ENCODE measurements around the gene LASP1. TPM values are rescaled to one million over a fixed set of nuclear protein-coding genes. Genes with fewer than 3 reads are reported as not detected.

LASP1 gene
- total RNA-seq, 1 donor from 2014 or later, result 146 TPM

DNA sequence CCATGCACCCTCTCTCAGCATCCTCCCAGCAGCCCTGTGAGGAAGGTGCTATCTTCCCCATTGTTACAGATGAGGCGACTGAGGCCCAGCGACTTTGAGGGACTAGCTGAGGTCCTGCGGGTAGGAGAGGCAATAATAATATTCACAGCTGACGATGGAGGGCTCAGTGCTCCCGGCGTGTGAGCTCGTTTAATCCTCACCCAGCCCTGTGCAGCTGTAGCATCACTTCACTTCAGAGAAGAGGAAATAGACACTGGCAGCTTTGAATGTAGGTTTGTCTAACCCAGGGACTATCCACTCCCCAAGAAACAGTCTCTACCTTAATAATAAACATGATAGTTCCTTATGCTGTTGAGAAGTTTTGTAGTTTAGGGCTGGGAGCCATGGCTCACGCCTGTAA, 21.6 kb downstream of the LASP1 start:
- no peak for DNase-seq (ENCODE audit: low spot score)
- Mint-ChIP-seq H3K36me3 (ENCODE audit: low read depth, unreplicated experiment) (peaks cover 22% of the 10 kb centered on the region), H3K27ac (ENCODE audit: unreplicated experiment) (peak overlapping the region; percentile 45), H3K4me1 (ENCODE audit: unreplicated experiment) (peaks cover 11% of the 10 kb centered on the region), H3K9me3 (ENCODE audit: unreplicated experiment) (no peaks in the 10 kb centered on the region), H3K27me3 (ENCODE audit: unreplicated experiment) (peaks cover 6% of the 10 kb centered on the region), H3K4me3 (ENCODE audit: unreplicated experiment) (no peak overlapping the region)
- TF ChIP-seq, protein P1, sequence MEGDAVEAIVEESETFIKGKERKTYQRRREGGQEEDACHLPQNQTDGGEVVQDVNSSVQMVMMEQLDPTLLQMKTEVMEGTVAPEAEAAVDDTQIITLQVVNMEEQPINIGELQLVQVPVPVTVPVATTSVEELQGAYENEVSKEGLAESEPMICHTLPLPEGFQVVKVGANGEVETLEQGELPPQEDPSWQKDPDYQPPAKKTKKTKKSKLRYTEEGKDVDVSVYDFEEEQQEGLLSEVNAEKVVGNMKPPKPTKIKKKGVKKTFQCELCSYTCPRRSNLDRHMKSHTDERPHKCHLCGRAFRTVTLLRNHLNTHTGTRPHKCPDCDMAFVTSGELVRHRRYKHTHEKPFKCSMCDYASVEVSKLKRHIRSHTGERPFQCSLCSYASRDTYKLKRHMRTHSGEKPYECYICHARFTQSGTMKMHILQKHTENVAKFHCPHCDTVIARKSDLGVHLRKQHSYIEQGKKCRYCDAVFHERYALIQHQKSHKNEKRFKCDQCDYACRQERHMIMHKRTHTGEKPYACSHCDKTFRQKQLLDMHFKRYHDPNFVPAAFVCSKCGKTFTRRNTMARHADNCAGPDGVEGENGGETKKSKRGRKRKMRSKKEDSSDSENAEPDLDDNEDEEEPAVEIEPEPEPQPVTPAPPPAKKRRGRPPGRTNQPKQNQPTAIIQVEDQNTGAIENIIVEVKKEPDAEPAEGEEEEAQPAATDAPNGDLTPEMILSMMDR (IDR thresholded peaks at IDR 0.05; ENCODE audit: unreplicated experiment), result no peak

DNA sequence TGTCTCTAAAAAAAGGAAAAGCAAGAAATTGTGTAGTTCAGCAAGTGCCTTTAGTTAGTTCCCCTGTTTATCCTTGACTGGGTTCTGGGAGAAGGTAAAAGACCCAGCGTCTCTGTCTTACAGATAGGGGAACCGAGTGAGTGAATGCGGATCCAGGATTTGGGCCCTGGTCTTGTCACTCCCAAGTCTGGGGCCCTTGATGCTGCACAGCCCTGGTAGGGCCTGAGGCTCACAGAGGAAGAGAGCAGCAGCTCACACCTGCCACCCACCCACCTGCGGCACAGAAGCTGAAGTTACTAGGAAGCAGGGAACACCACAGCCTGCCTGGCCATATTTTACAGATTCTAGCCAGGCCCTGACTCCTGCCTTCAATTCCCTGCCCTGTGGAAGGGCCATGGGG, 22.2 kb downstream of the LASP1 start:
- TF ChIP-seq, protein P1 (IDR thresholded peaks at IDR 0.05; ENCODE audit: unreplicated experiment), result no peak
- H3K9me3 Mint-ChIP-seq (ENCODE audit: unreplicated experiment), result no peaks in the 10 kb centered on the region
- peaks cover 22% of the 10 kb centered on the region for H3K36me3 Mint-ChIP-seq (ENCODE audit: low read depth, unreplicated experiment)
- peaks cover 11% of the 10 kb centered on the region for H3K4me1 Mint-ChIP-seq (ENCODE audit: unreplicated experiment)
- peaks cover 6% of the 10 kb centered on the region for H3K27me3 Mint-ChIP-seq (ENCODE audit: unreplicated experiment)
- peak overlapping the region; percentile 45 for H3K27ac Mint-ChIP-seq (ENCODE audit: unreplicated experiment)
- no peak overlapping the region for H3K4me3 Mint-ChIP-seq (ENCODE audit: unreplicated experiment)
- DNase-seq (ENCODE audit: low spot score), result no peak

DNA sequence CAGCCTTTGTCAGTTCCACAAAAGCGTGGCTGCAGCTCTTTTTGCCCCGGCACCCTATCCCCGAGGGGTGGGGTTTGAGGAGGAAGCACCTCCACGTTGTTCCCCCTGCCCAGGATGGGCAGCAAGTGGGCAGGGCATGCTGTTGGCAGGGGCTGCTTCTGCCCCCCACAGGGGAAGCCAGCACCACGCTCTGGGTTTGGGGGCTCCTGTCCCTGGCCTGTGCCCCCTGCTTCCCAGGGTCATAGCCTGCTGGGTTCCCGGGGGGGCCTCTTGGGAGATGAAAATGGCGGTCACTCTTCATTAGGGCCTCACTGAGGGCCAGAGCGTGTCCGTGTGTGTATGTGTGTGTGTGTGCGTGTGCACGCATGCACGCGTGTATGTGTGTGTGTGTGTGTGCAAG, 22.8 kb downstream of the LASP1 start:
- no peak overlapping the region for H3K27ac Mint-ChIP-seq (ENCODE audit: unreplicated experiment)
- DNase-seq (ENCODE audit: low spot score), result no peak
- H3K4me1 Mint-ChIP-seq (ENCODE audit: unreplicated experiment), result peaks cover 14% of the 10 kb centered on the region
- TF ChIP-seq, protein P1 (IDR thresholded peaks at IDR 0.05; ENCODE audit: unreplicated experiment), result no peak
- peaks cover 24% of the 10 kb centered on the region for H3K36me3 Mint-ChIP-seq (ENCODE audit: low read depth, unreplicated experiment)
- no peaks in the 10 kb centered on the region for H3K9me3 Mint-ChIP-seq (ENCODE audit: unreplicated experiment)
- H3K4me3 Mint-ChIP-seq (ENCODE audit: unreplicated experiment), result no peak overlapping the region
- peaks cover 6% of the 10 kb centered on the region for H3K27me3 Mint-ChIP-seq (ENCODE audit: unreplicated experiment)

DNA sequence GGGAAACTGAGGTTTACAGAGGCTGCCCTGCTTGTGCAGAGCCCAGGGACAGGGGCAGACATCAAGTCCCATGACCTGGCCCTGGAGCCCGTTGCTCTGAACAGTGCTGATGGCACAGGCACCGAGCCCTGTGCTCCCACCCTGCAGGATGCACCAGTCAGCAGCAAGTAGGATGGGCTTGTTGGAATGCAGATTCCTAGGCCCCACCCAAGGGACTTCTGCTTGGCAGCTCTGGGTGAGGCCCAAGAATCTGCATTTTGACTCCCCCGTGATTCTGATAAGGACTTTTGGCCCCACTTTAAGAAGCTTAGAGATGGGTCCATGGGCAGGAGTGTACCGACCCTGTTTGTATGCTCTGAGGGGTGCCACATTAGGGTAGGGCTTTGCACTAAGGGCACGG, 23.3 kb downstream of the LASP1 start:
- peaks cover 19% of the 10 kb centered on the region for H3K4me1 Mint-ChIP-seq (ENCODE audit: unreplicated experiment)
- DNase-seq (ENCODE audit: low spot score), result no peak
- TF ChIP-seq, protein P1 (IDR thresholded peaks at IDR 0.05; ENCODE audit: unreplicated experiment), result no peak

DNA sequence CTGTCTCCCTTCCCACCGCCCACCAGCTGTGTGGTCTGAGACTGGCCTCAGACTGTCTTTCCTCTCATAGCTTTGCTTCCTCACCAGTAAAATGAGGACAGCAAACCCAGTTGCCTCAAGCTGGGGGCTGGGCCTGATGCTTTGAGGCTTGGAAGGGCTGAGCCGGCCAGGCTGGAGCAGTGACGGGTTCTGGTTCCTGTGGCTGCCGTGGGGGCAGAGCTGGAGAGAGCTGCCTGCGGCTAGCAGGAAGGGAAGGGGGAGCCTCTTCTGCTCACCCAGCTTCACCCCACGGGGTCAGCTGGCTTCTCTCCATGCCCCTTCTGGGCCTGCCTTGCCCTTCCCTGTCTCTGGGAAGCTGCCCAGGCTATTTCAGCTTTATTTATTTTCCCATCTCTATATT, 23.7 kb downstream of the LASP1 start:
- peaks cover 13% of the 10 kb centered on the region for H3K27me3 Mint-ChIP-seq (ENCODE audit: unreplicated experiment)
- H3K9me3 Mint-ChIP-seq (ENCODE audit: unreplicated experiment), result no peaks in the 10 kb centered on the region
- DNase-seq (ENCODE audit: low spot score), result no peak
- H3K4me3 Mint-ChIP-seq (ENCODE audit: unreplicated experiment), result no peak overlapping the region
- peaks cover 27% of the 10 kb centered on the region for H3K36me3 Mint-ChIP-seq (ENCODE audit: low read depth, unreplicated experiment)
- TF ChIP-seq, protein P1 (IDR thresholded peaks at IDR 0.05; ENCODE audit: unreplicated experiment), result no peak
- H3K27ac Mint-ChIP-seq (ENCODE audit: unreplicated experiment), result no peak overlapping the region
- H3K4me1 Mint-ChIP-seq (ENCODE audit: unreplicated experiment), result peaks cover 24% of the 10 kb centered on the region

More for the DNA sequence above, 23.3 kb downstream of the LASP1 start:
- Mint-ChIP-seq H3K27ac (ENCODE audit: unreplicated experiment) (no peak overlapping the region), H3K4me3 (ENCODE audit: unreplicated experiment) (no peak overlapping the region), H3K9me3 (ENCODE audit: unreplicated experiment) (no peaks in the 10 kb centered on the region), H3K27me3 (ENCODE audit: unreplicated experiment) (peaks cover 11% of the 10 kb centered on the region), H3K36me3 (ENCODE audit: low read depth, unreplicated experiment) (peaks cover 27% of the 10 kb centered on the region)

Data from endothelial cell (in vitro differentiated cells).